ENCODE measurements around the gene VAC14. TPM values are rescaled to one million over a fixed set of nuclear protein-coding genes. Genes with fewer than 3 reads are reported as not detected.
A peak's percentile ranks its signal among the peaks of the same experiment; 100 is the strongest.

Gene VAC14
- total and polyA plus RNA-seq, 2 experiments from 2014 or later: 42.3 to 77.7 TPM

DNA sequence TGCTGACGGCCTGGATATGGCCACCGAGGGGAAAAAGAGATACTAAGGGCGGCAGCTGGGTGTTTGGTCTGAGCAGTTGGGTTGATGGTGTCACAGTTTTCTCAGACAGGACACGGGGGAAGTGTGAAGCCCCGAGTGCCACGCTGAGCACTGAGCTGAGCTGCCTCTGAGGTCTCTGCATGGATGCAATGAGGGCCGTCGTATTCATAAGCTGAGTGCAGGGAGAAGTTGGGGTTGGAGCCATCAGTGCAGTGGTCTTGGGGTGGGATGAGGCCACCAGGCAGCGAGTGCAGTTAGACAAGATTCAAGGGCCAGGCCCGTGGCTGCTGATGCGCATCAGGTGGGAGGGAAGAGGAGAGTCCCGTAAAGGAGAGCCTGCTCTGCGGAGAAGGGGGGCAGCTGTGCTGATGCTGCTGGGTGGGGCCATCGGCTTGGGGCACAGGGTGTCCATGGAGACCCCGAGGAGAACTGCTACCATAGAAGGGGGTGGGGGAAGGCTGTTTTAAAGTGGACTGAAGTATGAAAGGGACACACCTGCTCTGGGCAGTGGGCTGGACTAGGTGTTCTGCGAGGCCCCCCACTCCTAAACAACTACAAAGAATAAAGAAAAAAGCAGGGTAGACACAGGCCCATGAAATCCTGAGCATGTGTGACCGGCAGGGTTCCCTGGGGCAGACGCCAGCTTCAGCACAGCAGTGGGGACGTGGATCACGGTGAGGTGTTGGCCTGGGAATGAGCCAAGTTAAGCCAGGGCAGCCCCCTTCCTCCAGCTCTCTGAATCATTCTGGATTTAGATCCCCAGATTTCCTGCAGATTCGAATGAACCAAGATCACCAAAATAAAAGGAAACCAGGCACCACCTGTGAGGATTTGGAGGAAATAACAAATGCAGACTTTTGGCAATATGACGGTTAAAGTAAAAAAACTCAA, 134.9 kb downstream of the VAC14 start:
- DNase-seq (ENCODE audit: low spot score) (no peak), ATAC-seq (no peak)
- H3K9me3 Mint-ChIP-seq: peaks cover 17% of the 10 kb centered on the region; the same call in 2 of the 3 replicates
- H3K4me3 Mint-ChIP-seq: no peak overlapping the region
- no peaks in the 10 kb centered on the region for H3K9me2 ChIP-seq (ENCODE audit: insufficient read depth)
- no peak overlapping the region for H3K4me2 ChIP-seq
- no peak overlapping the region for H3K4me3 ChIP-seq
- no peaks in the 10 kb centered on the region for H3K79me2 ChIP-seq (replicated peaks; ENCODE audit: insufficient read depth)
- 0 out of 2 replicates have a peak overlapping the region, but pooled peaks have one; percentile 45 for H3K27ac ChIP-seq (ENCODE audit: low read depth)
- H4K20me1 ChIP-seq (replicated peaks; ENCODE audit: insufficient read depth): no peaks in the 10 kb centered on the region; the same call in 1 of the 2 replicates
- H3K4me1 Mint-ChIP-seq: peaks cover 14% of the 10 kb centered on the region
- H3K36me3 ChIP-seq (ENCODE audit: insufficient read depth): no peaks in the 10 kb centered on the region; the same call in 1 of the 2 replicates
- H3K27me3 ChIP-seq (ENCODE audit: insufficient read depth): no peaks in the 10 kb centered on the region
- H3K27me3 Mint-ChIP-seq (ENCODE audit: insufficient read depth, low read depth, poor library complexity): peaks cover 5% of the 10 kb centered on the region
- peaks cover 51% of the 10 kb centered on the region for H3K36me3 Mint-ChIP-seq (ENCODE audit: low read depth)
- H3K4me1 ChIP-seq (ENCODE audit: insufficient read depth): peaks cover 4% of the 10 kb centered on the region; the same call in 1 of the 2 replicates
- 0 out of 2 replicates have a peak, but pooled peaks cover 8% of the 10 kb centered on the region for H3F3A ChIP-seq (replicated peaks; ENCODE audit: low read depth)
- H3K27ac Mint-ChIP-seq: no peak overlapping the region
- H2AFZ ChIP-seq: no peak overlapping the region
- TF ChIP-seq JUNB (IDR thresholded peaks at IDR 0.05; ENCODE audit: unreplicated experiment): no peak
- TF ChIP-seq CREB1 (CRISPR knock-in tag; IDR thresholded peaks at IDR 0.05; ENCODE audit: low read depth): no peak
- no peak for TF ChIP-seq ETS1 (IDR thresholded peaks at IDR 0.05)
- TF ChIP-seq REST (IDR thresholded peaks at IDR 0.05; ENCODE audit: unreplicated experiment): no peak
- no peak for TF ChIP-seq ZNF462 (CRISPR knock-in tag; IDR thresholded peaks at IDR 0.05)
- TF ChIP-seq ZNF331 (CRISPR knock-in tag; IDR thresholded peaks at IDR 0.05; ENCODE audit: low read depth): no peak
- TF ChIP-seq NANOG (IDR thresholded peaks at IDR 0.05; ENCODE audit: borderline replicate concordance): no peak
- no peak for TF ChIP-seq EZH2 (IDR thresholded peaks at IDR 0.05; ENCODE audit: low read depth, unreplicated experiment)

Measured in GM23338 (cell line).